Measurements from ENCODE around the gene PRKCSH.

PRKCSH gene

GRCh38 chr19:11452620-11453310 lies 17.3 kb downstream of the PRKCSH start:
- Histone ChIP-seq H3K9me3 (ENCODE audit: control insufficient read depth, insufficient read depth, low read depth, low read length) (no peaks in the 10 kb centered on the region), H3K4me1 (ENCODE audit: control insufficient read depth, insufficient read depth, low read length) (no peaks in the 10 kb centered on the region), H3K4me3 (ENCODE audit: low read depth, low read length) (no peak overlapping the region), H3K27ac (ENCODE audit: extremely low read depth, low read depth, low read length) (no peak overlapping the region), H3K36me3 (ENCODE audit: control insufficient read depth in 2 of 2, insufficient read depth in 1 of 2, low read length in 2 of 2) (peaks cover 10 to 25% of the 10 kb centered on the region in 2 experiments; a peak in 2 of 3 replicates)
- TF ChIP-seq ZNF792 (tag by site-specific recombination; IDR thresholded peaks at IDR 0.05) (no peak), ZFP69B (tag by site-specific recombination; IDR thresholded peaks at IDR 0.05) (no peak)
- TF ChIP-seq, protein P1, sequence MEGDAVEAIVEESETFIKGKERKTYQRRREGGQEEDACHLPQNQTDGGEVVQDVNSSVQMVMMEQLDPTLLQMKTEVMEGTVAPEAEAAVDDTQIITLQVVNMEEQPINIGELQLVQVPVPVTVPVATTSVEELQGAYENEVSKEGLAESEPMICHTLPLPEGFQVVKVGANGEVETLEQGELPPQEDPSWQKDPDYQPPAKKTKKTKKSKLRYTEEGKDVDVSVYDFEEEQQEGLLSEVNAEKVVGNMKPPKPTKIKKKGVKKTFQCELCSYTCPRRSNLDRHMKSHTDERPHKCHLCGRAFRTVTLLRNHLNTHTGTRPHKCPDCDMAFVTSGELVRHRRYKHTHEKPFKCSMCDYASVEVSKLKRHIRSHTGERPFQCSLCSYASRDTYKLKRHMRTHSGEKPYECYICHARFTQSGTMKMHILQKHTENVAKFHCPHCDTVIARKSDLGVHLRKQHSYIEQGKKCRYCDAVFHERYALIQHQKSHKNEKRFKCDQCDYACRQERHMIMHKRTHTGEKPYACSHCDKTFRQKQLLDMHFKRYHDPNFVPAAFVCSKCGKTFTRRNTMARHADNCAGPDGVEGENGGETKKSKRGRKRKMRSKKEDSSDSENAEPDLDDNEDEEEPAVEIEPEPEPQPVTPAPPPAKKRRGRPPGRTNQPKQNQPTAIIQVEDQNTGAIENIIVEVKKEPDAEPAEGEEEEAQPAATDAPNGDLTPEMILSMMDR (tag by site-specific recombination; IDR thresholded peaks at IDR 0.05) = 0 out of 2 replicates have a peak, but pooled peaks have one; percentile 16
- POLR2A ChIA-PET = interaction anchor here (0.7 to 1.0 kb wide), 2 partner anchors 10 to 71 kb away, joined by 5 read pairs; no protein-coding TSS in a partner anchor
- CTCF ChIA-PET = interaction anchor here (0.6 to 1.6 kb wide), 10 partner anchors 9 to 161 kb away, joined by 3 to 6 read pairs (median 4); partner anchors contain the start of gene RAB3D

- CTCF ChIA-PET = interaction anchor here (1.6 kb wide), 1 partner anchor 29 kb away, joined by 6 read pairs; no protein-coding TSS in a partner anchor
- no peaks in the 10 kb centered on the region for H3K4me1 ChIP-seq (ENCODE audit: control insufficient read depth, insufficient read depth, low read length)
Measured at GRCh38 chr19:11453468-11454341, 18.3 kb downstream of the PRKCSH start.

More at GRCh38 chr19:11453468-11454341, 18.3 kb downstream of the PRKCSH start:
- no peak overlapping the region for H3K27ac ChIP-seq (ENCODE audit: extremely low read depth, low read depth, low read length)
- H3K4me3 ChIP-seq (ENCODE audit: low read depth, low read length) = no peak overlapping the region
- POLR2A ChIA-PET = no interaction called here
- no peaks in the 10 kb centered on the region for H3K9me3 ChIP-seq (ENCODE audit: control insufficient read depth, insufficient read depth, low read depth, low read length)
- H3K36me3 ChIP-seq (ENCODE audit: control insufficient read depth in 2 of 2, insufficient read depth in 1 of 2, low read length in 2 of 2) = peaks cover 10 to 16% of the 10 kb centered on the region in 2 experiments; a peak in 2 of 3 replicates
- TF ChIP-seq ZNF560 (tag by site-specific recombination; IDR thresholded peaks at IDR 0.05; ENCODE audit: borderline replicate concordance) (no peak), PRDM10 (tag by site-specific recombination; IDR thresholded peaks at IDR 0.05) (0 out of 2 replicates have a peak, but pooled peaks have one; percentile 14), ZNF366 (tag by site-specific recombination; conservative IDR thresholded peaks at IDR 0.05) (peak; percentile 42), GLIS2 (tag by site-specific recombination; IDR thresholded peaks at IDR 0.05) (0 out of 2 replicates have a peak, but pooled peaks have one; percentile 20), ZBTB48 (tag by site-specific recombination; IDR thresholded peaks at IDR 0.05) (0 out of 2 replicates have a peak, but pooled peaks have one; percentile 27), ZNF214 (tag by site-specific recombination; IDR thresholded peaks at IDR 0.05; ENCODE audit: borderline replicate concordance) (no peak)
- TF ChIP-seq, protein P1 (tag by site-specific recombination; IDR thresholded peaks at IDR 0.05) = 0 out of 2 replicates have a peak, but pooled peaks have one; percentile 19
